SK-N-SH treated with all-trans-retinoic acid at 6 μM for 48 hours (cell line): Measurements from ENCODE around the gene PSMB11.
"Not testable (repeated sequence)": the region's sequence is repeated elsewhere in the genome, so short reads cannot be mapped to it uniquely, and the experiment has no call there.

Source experiments
- ATAC-seq: fragments of 200-7000 bp; cut with Tn5 transposase; 3 replicates; pipeline ENCODE4 v1.9.1; 2020; ENCODE audit warnings: mild to moderate bottlenecking, moderate library complexity
- BACH2 ChIP-seq: fragments of 250-450 bp; sonication (Bioruptor Pico); IDR thresholded peaks from 2 replicates; pipeline ENCODE4 v1.9.0; 2021; ENCODE audit warnings: mild to moderate bottlenecking, borderline replicate concordance
- CSDC2 ChIP-seq: fragments of 250-450 bp; sonication (Bioruptor Pico); IDR thresholded peaks from 2 replicates; pipeline ENCODE4 v1.5.0; 2020; ENCODE audit warnings: mild to moderate bottlenecking, moderate library complexity
- GLIS3 ChIP-seq: fragments of 250-450 bp; sonication (Bioruptor Pico); IDR thresholded peaks from 2 replicates; pipeline ENCODE4 v1.5.0; 2020; ENCODE audit warnings: mild to moderate bottlenecking, moderate library complexity
- ISL1 ChIP-seq: fragments of 250-450 bp; sonication (Bioruptor Pico); IDR thresholded peaks from 2 replicates; pipeline ENCODE4 v2.1.2; 2022; ENCODE audit warnings: mild to moderate bottlenecking, moderate library complexity
- OSR1 ChIP-seq: fragments of 250-450 bp; sonication (Bioruptor Pico); IDR thresholded peaks from 2 replicates; pipeline ENCODE4 v1.8.0; 2022; ENCODE audit warnings: moderate library complexity, mild to moderate bottlenecking, inconsistent platforms
- PPARA ChIP-seq: fragments of 250-450 bp; sonication (Bioruptor Pico); IDR thresholded peaks from 2 replicates; pipeline ENCODE4 v1.5.0; 2020; ENCODE audit warnings: mild to moderate bottlenecking, borderline replicate concordance
- RARB ChIP-seq: fragments of 250-450 bp; sonication (Bioruptor Pico); IDR thresholded peaks from 2 replicates; pipeline ENCODE4 v1.8.0; 2021; ENCODE audit warnings: mild to moderate bottlenecking, moderate library complexity
- SNAI2 ChIP-seq: fragments of 250-450 bp; sonication (Bioruptor Pico); IDR thresholded peaks from 2 replicates; pipeline ENCODE4 v1.5.0; 2020; ENCODE audit warnings: mild to moderate bottlenecking, moderate library complexity
- TOX ChIP-seq: fragments of 250-450 bp; sonication (Bioruptor Pico); IDR thresholded peaks from 2 replicates; pipeline ENCODE4 v1.8.0; 2021; ENCODE audit warnings: mild to moderate bottlenecking, moderate library complexity, borderline replicate concordance
- ZC3H10 ChIP-seq: fragments of 250-450 bp; sonication (Bioruptor Pico); IDR thresholded peaks from 2 replicates; pipeline ENCODE4 v1.5.1; 2021; ENCODE audit warnings: mild to moderate bottlenecking, moderate library complexity
- ZFP3 ChIP-seq: fragments of 250-450 bp; sonication (Bioruptor Pico); IDR thresholded peaks from 2 replicates; pipeline ENCODE4 v1.5.0; 2020; ENCODE audit warnings: mild to moderate bottlenecking, moderate library complexity
- ZFP30 ChIP-seq: fragments of 450-650 bp; formaldehyde crosslinking; IDR thresholded peaks from 2 replicates; pipeline ENCODE4 v1.5.0; 2022; ENCODE audit warnings: mild to moderate bottlenecking, moderate library complexity
- ZNF565 ChIP-seq: fragments of 450-650 bp; formaldehyde crosslinking; conservative IDR thresholded peaks from 2 replicates; pipeline ENCODE4 v1.5.0; 2020; ENCODE audit warnings: low read depth, mild to moderate bottlenecking, moderate library complexity
- ZNF70 ChIP-seq: fragments of 450-650 bp; formaldehyde crosslinking; IDR thresholded peaks from 2 replicates; pipeline ENCODE4 v1.5.0; 2020; ENCODE audit warnings: mild to moderate bottlenecking, moderate library complexity
- ZNF8 ChIP-seq: fragments of 450-650 bp; formaldehyde crosslinking; IDR thresholded peaks from 2 replicates; pipeline ENCODE4 v1.5.0; 2020; ENCODE audit warnings: mild to moderate bottlenecking, moderate library complexity
- TF ChIP-seq, protein P1 (sequence below): fragments of 250-450 bp; sonication (Bioruptor Pico); IDR thresholded peaks from 2 replicates; pipeline ENCODE4 v1.8.0; 2020; ENCODE audit warnings: mild to moderate bottlenecking, moderate library complexity, borderline replicate concordance
- TF ChIP-seq, protein P2 (sequence below): fragments of 250-450 bp; sonication (Bioruptor Pico); IDR thresholded peaks from 2 replicates; pipeline ENCODE4 v1.5.0; 2020; ENCODE audit warnings: mild to moderate bottlenecking, moderate library complexity
- TF ChIP-seq, protein P3 (sequence below): fragments of 250-450 bp; sonication (Bioruptor Pico); IDR thresholded peaks from 2 replicates; pipeline ENCODE4 v1.8.0; 2021; ENCODE audit warnings: low read depth, mild to moderate bottlenecking, moderate library complexity, borderline replicate concordance
- TF ChIP-seq, protein P4 (sequence below): fragments of 250-450 bp; sonication (Bioruptor Pico); IDR thresholded peaks from 2 replicates; pipeline ENCODE4 v1.5.1; 2020; ENCODE audit warnings: low read depth, mild to moderate bottlenecking, moderate library complexity

PSMB11 gene

DNA sequence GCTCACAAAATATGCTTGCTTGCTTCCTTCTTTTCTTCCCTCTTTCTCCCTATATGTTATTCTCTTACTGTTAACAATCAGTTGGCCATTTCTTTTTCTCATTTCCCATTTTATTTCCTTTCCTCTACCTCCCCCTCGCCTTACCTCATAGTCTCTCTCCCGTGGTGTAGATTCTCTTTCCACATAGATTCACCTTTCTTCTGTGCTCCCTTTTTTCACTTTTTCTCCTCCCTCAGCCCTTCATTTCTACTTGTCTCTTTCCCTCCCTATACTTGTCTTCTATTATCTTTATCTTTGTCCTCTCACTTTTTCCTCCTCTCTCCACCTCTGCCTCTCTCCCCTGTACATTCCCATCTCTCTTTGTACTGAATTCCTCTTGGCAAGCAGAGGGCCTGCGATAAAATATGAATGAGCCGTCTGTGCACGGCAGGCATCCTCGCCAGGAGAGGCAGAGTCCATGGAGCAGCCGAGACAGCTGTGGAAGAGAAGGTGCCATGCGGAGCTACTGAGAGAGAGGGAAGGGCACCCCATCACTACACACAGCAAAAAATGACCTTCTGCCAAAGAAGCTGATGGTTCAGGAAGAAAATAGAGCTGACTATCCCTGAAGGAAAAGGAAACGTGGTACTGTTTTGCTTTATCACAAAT is 44.2 kb upstream of the PSMB11 start (continued):
- TF ChIP-seq, protein P1, sequence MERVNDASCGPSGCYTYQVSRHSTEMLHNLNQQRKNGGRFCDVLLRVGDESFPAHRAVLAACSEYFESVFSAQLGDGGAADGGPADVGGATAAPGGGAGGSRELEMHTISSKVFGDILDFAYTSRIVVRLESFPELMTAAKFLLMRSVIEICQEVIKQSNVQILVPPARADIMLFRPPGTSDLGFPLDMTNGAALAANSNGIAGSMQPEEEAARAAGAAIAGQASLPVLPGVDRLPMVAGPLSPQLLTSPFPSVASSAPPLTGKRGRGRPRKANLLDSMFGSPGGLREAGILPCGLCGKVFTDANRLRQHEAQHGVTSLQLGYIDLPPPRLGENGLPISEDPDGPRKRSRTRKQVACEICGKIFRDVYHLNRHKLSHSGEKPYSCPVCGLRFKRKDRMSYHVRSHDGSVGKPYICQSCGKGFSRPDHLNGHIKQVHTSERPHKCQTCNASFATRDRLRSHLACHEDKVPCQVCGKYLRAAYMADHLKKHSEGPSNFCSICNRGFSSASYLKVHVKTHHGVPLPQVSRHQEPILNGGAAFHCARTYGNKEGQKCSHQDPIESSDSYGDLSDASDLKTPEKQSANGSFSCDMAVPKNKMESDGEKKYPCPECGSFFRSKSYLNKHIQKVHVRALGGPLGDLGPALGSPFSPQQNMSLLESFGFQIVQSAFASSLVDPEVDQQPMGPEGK (CRISPR knock-in tag), result no peak
- TF ChIP-seq SNAI2 (no peak), GLIS3 (CRISPR knock-in tag) (no peak), ZC3H10 (no peak), CSDC2 (no peak), OSR1 (CRISPR knock-in tag) (no peak), RARB (CRISPR knock-in tag) (no peak)

DNA sequence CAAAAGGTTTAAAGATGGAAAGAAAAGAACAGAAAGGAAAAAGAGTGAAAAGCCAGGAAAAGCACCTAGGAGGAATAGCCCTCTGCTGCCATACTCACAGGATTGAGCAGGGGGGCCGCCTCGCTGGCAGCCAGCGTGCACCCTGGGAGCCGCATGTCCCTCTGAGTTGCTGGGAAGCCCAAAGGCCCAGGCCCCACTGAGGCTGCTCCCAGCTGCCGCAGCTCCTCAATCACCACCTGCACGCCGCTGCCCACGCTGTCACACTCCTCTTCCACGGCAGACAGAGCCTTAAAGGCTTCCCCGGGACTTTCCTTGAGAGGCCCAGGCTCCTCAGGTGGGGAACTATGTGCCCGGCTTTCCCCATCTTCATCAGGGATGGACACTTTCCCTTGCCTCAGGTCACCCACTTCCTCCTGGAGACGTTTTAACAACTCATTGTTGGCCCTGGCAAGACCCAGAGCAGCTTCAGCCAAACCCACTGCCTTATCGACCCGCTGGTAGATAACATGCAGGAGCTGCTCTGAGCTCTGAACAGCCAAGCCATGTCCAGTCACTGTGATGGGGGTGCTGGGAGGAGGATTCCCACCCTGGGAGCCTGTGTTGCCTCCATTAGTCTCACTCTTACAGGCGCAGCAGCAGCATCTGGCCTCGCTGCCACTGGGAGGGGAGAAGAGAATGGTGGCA is 43.5 kb upstream of the PSMB11 start:
- no peak for ATAC-seq
- TF ChIP-seq OSR1 (CRISPR knock-in tag), result no peak
- TF ChIP-seq, protein P2, sequence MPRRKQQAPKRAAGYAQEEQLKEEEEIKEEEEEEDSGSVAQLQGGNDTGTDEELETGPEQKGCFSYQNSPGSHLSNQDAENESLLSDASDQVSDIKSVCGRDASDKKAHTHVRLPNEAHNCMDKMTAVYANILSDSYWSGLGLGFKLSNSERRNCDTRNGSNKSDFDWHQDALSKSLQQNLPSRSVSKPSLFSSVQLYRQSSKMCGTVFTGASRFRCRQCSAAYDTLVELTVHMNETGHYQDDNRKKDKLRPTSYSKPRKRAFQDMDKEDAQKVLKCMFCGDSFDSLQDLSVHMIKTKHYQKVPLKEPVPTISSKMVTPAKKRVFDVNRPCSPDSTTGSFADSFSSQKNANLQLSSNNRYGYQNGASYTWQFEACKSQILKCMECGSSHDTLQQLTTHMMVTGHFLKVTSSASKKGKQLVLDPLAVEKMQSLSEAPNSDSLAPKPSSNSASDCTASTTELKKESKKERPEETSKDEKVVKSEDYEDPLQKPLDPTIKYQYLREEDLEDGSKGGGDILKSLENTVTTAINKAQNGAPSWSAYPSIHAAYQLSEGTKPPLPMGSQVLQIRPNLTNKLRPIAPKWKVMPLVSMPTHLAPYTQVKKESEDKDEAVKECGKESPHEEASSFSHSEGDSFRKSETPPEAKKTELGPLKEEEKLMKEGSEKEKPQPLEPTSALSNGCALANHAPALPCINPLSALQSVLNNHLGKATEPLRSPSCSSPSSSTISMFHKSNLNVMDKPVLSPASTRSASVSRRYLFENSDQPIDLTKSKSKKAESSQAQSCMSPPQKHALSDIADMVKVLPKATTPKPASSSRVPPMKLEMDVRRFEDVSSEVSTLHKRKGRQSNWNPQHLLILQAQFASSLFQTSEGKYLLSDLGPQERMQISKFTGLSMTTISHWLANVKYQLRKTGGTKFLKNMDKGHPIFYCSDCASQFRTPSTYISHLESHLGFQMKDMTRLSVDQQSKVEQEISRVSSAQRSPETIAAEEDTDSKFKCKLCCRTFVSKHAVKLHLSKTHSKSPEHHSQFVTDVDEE (CRISPR knock-in tag), result no peak
- TF ChIP-seq ISL1, result no peak
- TF ChIP-seq TOX (CRISPR knock-in tag), result no peak
- TF ChIP-seq ZFP3 (CRISPR knock-in tag), result no peak
- TF ChIP-seq PPARA (CRISPR knock-in tag), result no peak
- no peak for TF ChIP-seq ZNF565 (CRISPR knock-in tag)
- TF ChIP-seq CSDC2, result no peak
- no peak for TF ChIP-seq ZNF70
- TF ChIP-seq, protein P3, sequence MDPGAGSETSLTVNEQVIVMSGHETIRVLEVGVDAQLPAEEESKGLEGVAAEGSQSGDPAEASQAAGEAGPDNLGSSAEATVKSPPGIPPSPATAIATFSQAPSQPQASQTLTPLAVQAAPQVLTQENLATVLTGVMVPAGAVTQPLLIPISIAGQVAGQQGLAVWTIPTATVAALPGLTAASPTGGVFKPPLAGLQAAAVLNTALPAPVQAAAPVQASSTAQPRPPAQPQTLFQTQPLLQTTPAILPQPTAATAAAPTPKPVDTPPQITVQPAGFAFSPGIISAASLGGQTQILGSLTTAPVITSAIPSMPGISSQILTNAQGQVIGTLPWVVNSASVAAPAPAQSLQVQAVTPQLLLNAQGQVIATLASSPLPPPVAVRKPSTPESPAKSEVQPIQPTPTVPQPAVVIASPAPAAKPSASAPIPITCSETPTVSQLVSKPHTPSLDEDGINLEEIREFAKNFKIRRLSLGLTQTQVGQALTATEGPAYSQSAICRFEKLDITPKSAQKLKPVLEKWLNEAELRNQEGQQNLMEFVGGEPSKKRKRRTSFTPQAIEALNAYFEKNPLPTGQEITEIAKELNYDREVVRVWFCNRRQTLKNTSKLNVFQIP (CRISPR knock-in tag), result no peak
- no peak for TF ChIP-seq RARB (CRISPR knock-in tag)
- TF ChIP-seq, protein P4, sequence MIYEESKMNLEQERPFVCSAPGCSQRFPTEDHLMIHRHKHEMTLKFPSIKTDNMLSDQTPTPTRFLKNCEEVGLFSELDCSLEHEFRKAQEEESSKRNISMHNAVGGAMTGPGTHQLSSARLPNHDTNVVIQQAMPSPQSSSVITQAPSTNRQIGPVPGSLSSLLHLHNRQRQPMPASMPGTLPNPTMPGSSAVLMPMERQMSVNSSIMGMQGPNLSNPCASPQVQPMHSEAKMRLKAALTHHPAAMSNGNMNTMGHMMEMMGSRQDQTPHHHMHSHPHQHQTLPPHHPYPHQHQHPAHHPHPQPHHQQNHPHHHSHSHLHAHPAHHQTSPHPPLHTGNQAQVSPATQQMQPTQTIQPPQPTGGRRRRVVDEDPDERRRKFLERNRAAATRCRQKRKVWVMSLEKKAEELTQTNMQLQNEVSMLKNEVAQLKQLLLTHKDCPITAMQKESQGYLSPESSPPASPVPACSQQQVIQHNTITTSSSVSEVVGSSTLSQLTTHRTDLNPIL (CRISPR knock-in tag), result no peak
- no peak for TF ChIP-seq ZNF8 (CRISPR knock-in tag)
- TF ChIP-seq ZFP30 (CRISPR knock-in tag), result no peak
- TF ChIP-seq GLIS3 (CRISPR knock-in tag), result no peak
- no peak for TF ChIP-seq BACH2 (CRISPR knock-in tag)
- TF ChIP-seq, all 23 proteins: peak for 0

DNA sequence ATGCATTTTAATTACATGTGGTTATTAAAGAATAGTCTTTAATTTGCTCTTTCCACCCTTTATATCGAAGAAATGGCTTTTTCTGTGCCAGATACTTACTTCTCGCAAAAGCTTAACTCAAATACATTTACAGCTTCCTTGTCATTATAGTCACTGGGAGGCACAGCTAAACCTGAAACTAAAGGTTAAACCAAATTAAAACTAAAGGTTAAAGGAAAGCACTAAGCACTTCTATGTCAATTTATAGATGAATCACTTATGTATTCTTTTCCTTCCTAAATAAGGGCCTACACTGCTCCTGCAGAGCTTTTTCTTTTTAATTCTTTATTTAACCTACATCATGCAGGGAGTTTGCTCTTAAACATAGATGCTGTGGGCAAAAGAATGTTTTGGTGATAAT is 41.2 kb upstream of the PSMB11 start:
- no peak for TF ChIP-seq BACH2 (CRISPR knock-in tag)
- no peak for TF ChIP-seq ZNF565 (CRISPR knock-in tag)
- no peak for TF ChIP-seq TOX (CRISPR knock-in tag)
- no peak for TF ChIP-seq ZFP30 (CRISPR knock-in tag)
- no peak for ATAC-seq

DNA sequence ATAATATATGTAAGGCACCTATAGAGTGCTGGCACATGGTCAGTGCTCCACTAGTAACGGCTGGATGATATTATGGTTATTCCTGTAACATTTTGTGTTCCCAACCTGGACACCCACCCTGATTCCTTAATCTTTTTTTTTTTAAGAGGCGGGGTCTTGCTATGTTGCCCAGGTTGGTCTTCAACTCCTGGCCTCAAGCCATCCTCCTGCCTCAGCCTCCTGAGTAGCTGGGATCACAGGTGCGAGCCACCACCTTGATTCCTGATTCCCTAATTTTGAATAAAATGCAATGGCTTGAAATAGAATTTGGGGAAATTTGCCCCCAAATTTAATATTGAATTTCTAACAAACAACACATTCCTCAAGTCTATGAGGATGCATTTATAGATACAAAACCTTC is 39.4 kb upstream of the PSMB11 start:
- TF ChIP-seq OSR1 (CRISPR knock-in tag), result no peak
- TF ChIP-seq, protein P2 (CRISPR knock-in tag), result no peak
- TF ChIP-seq, protein P1 (CRISPR knock-in tag), result no peak
- no peak for TF ChIP-seq ZNF565 (CRISPR knock-in tag)
- no peak for ATAC-seq

DNA sequence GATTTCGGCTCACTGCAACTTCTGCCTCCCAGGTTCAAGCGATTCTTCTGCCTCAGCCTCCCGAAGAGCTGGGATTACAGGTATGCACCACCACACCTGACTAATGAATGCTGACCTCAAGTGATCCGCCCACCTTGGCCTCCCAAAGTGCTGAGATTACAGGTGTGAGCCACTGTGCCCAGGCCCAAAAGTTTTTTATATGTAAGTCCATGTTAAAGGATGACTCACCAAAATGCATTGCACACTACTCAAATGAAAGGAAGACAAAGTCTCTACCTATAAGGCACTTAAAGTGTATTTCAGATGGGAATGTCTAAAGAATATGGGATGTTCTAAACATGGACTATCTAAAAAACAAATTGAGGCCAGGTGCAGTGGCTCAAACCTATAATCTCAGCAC is 37.7 kb upstream of the PSMB11 start:
- not testable (repeated sequence) for ATAC-seq
